GM21717 (cell line): ENCODE data around the gene EFTUD2.
"Not testable (repeated sequence)": the region's sequence is repeated elsewhere in the genome, so short reads cannot be mapped to it uniquely, and the experiment has no call there.

ENCODE experiments used
- ATAC-seq: cut with Tn5 transposase; IDR thresholded peaks from one replicate; pipeline ENCODE4 v1.9.1; 2021; ENCODE audit warnings: mild to moderate bottlenecking, moderate library complexity; ENCODE audit not compliant: unreplicated experiment

The EFTUD2 gene

DNA sequence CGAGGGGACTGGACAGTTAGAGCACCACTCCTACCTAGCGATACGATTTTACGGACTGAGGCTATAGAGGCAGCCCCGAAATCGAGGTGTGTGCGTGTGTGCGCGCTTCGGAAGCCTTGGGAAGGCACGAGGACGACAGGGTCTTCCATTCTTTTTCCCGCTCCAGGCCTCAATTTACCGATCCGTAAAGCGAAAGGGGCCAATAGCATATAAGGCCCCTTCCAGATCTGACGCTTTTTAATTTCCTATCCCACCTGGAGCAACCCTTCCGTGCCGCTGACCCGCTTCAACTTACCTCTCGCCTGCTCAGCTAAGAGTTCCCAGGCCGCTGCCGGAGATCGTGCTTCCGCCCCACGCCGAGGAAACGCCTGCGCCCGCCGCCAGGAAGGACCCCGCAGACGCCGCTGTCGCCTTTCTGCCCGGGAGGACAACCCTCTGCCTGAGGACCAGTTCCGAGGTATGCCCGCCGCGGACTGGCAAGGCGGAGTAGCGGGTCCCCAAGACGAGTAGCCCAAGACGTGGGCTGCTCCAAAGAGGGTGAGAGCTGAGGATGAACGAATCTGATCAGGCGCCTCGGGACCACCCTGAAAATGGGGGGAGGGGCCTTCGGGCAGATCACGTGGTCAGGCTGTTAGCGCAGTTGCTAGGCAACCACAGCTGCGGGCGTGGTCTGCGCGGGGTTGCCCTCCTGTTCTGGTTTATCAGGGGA is at the start of gene EFTUD2:
TSS of gene EFTUD2 (minus strand) at position 372 of the 709 bp plus-strand sequence. CDS start 4,924 bp downstream, outside the sequence.
- ATAC-seq, result peak; percentile 51

DNA sequence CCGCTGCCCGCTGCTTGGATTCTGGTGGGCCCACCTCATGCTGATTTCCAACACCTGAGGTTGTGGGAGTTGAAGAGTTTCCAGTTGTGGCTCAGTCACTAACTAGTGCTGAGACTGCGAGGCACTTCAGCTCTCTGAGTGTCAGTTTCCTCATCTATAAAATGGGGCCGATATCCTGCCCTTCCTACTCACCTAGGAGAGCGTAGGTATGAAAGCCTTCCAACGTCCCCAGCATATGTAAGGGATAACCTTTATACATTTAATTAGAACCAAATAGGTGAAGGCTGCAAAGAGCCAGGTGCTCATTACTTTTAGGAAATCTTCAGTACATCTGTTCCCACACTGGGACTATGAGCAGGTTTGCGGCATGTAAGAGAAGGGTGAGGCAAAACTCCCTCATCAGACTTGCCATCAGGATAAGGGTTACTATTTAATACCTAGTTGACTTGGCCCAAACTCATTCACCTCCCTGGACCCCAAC is 49.1 kb upstream of the EFTUD2 start:
- peak; percentile 18 for ATAC-seq

DNA sequence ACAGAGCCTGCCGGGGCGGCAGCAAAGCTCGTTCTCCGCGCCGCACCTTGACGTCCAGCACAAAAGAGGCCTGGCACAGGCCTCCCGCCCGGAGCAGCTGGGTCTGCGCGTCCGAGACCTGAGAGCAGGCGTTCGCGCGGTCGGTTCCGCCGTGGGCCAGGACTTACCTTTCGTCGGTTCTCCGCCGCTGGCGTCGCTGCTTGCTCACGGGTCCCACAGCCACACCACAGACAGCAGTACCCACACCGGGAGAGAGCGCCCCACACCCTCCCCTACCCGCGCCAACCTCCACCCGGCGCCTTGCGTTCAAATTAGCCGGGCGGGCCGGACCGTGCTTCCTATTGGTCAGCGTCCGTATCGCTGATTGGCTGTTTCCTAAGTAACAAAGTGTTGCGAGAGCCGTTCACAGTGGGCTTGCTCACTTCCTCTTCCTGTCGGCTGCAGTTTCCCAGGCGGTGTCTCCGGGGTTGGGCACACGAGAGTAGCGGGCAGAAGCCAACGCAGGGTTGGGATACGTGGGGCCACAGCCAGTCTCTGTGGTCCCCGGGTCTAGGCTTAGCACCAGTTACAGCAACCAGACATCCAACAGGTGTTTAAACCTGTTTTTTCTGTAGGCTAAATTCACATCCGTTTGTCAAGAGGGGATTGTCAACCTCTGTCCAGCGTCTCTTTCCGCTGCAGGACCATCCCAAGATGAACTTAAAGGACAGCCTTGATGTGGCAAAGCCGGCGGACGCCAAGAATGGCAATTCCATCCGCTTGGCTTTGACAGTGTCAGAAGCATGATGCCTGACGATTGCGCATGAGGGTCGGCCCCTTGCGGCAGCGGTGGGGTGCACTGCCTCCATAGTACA is 48.4 kb upstream of the EFTUD2 start, which contains the start of gene KIF18B:
TSS of gene KIF18B (minus strand) at position 313 of the 854 bp plus-strand sequence. CDS start 11,429 bp downstream, outside the sequence.
- peak; percentile 79 for ATAC-seq

DNA sequence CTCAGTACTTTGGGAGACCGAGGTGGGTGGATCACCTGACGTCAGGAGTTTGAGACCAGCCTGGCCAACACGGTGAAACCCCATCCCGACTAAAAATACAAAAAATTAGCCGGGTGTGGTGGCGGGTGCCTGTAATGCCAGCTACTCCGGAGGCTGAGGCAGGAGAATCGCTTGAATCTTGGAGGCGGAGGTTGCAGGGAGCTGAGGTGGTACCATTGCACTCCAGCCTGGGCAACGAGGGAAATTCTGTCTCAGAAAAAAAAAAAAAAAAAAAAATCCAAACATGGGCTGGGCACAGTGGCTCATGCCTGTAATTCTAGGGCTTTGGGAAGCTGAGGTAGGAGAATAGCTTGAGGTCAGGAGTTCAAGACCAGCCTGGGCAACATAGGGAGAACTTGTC is 46.4 kb upstream of the EFTUD2 start:
- ATAC-seq, result not testable (repeated sequence)

DNA sequence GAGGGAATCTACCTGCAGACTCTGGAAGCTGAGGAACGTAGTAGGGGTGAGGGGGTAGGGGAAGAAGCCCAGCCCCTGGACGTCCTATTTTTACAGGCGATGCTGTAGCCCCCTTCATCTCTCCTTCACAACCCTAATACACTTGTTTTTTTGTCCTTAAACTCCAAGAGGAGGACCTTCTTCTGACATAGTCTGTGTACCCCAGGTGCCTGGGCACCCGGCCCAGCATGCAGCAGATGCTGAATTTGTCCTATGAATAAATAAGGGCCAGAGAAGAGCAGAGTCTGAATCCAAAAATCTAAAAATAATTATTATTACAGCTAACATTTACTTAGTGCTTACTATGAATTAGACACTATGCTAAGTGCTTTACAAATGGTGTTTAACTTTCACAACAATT is 43.2 kb upstream of the EFTUD2 start:
- ATAC-seq, result no peak

DNA sequence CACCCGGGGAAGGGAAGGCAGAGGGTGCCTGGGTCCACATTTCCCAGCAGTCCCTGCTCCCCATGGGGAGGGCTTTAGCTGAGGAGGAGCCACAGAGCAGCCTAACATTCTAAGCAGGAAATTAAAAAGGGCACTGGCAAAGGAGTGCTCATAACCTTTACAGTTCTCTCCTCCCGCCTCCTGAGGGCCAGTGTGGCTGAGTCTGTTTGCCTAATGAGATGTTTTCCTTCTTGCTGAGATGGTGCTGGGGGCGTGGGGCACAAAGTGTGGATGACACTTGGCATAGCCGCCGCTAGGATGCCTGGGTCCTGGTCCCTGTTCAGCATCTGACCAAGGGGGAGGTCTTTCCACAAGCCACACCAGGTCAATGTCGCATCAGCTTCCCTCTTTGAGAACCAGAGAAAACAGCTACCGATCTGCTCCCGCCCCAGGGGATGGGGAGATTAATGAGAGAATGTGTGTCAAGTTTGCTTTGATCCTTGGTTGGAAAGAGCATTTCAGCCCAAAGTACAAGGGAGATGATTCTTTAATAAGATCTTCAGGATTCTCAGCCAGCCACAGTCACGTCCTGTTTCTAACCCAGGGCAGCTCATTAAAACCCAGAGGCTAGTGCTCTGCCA is 42.6 kb upstream of the EFTUD2 start:
- no peak for ATAC-seq

DNA sequence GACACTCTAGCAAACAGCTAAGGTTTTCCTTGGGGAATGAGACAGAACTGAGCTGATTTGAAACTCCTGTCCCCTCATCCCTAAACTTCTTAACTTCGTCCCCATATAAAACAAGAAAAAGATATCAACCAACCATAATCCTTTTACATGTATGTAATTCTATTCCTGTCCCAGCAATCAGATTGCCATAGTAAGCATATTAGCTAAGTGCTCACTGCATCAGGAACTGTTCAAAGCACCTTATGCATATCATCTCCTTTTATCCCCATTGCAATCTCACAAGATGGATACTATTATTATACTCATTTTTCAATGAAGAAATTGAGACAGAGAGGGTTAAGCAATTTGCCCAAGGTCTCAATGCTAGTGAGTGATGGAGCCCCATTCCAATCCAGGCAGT is 41.5 kb upstream of the EFTUD2 start:
- ATAC-seq, result no peak

DNA sequence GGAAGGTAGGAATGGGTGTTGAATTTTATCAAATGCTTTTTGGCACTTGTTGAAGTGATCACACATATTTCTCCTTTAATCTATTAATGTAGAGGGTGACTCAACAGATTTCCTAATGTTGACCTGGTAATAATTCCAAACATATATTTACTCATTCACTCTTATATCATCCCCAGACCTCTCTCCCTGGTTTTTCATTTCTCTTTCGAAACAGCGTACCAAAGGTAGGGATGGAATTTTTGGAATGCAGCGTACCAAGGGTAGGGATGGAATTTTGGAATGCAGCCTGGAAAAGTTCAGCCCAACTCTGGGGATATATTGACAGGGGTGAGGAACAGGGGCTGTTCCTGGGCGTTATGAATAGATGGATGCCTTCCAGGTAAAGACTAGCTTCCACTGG is 41.1 kb upstream of the EFTUD2 start:
- no peak for ATAC-seq

DNA sequence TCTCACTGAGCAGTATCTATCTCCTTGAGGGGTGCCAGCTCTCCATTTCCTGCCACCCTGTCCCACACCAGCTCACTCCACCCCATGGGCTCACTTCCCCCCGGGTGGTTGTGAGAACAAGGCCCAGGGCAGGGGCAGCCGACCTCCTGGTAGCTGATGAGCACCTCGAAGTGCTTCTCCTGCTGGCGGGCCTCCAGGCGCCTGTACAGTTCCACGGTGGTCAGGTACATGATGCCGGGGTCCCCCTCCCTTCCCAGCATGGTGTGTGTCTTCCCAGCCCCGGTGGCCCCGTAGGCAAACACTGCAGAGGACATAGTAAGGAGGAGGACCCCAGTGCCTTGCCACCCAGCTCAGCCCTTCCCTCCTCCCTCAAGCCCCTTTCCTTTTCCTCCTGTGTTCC is 35.9 kb upstream of the EFTUD2 start:
- ATAC-seq, result no peak

DNA sequence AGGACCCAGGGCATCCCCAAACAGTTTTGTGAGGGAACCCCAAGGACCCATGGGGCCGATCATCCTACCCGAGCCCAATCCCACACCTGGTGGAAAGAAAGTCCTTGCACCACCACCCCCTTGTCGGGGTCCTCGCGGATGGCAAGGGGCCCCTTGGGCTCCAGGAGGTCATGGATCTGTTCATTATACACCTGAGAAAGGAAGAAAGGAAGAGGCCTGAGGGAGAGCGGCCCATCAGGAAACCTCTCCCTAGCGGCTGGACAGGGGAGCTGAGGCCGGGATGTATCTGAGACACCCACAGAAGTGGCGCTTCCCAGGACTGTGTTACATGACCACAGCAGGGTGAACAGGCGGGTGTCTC is 35.5 kb upstream of the EFTUD2 start:
- no peak for ATAC-seq

DNA sequence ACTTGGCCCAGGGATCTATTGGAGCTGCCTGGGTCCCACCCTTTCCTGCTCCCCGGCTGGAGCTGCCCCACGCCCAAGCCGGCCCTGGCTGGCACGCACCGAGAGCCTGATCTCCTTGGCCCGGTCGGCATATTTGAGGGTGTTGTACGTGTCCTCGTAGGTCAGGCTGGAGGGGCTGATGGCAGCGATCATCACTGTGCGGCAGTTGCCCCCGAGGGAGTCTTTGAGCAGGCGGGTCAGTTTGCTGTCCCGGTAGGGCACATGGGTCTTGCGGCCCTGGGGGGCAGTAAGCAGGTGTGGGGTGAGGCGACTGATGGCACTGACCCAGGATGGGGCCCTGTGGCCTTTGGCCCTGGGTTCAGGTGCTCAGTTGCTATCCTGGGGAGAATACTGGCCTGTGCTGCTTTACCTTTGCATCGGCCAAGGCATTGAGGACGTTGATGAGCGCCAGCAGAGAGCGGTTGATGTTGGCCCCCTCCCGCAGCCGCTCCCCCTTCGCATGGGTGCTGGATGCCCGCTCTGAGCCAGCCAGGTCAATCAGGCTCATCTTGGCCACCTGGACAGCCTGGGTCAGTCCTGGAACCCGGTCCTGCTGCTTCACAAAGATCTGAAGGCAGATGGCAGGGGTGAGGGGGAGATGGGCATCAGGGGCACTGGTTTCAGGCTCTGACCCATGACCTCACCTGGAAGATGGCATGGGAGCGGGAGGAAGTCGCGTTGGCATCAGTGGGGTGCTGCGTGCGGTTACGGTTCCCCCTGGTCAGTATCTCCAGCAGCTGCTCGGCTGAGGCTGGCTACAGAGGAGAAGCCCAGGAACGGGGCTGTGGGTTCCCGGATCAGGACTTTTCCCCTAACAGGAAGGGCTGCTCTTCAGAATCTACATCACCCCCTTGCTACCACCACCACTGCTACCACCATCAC is 34.8 kb upstream of the EFTUD2 start:
- ATAC-seq, result no peak

DNA sequence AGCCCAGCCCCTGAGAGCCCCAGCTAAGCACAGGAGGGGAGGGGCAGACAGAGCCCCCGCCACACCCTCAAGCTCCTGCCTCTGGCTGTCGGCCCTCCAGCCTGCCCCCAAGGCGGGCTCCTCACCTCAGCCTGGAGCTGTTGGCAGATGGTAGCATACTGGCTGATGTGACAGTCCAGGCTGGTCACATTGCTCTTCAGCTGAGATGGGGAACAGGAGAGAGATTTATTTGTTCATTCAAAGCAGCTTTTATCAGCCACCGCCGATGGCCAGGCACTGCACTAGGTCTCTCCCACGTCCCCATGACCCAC is 33.5 kb upstream of the EFTUD2 start:
- ATAC-seq, result no peak

DNA sequence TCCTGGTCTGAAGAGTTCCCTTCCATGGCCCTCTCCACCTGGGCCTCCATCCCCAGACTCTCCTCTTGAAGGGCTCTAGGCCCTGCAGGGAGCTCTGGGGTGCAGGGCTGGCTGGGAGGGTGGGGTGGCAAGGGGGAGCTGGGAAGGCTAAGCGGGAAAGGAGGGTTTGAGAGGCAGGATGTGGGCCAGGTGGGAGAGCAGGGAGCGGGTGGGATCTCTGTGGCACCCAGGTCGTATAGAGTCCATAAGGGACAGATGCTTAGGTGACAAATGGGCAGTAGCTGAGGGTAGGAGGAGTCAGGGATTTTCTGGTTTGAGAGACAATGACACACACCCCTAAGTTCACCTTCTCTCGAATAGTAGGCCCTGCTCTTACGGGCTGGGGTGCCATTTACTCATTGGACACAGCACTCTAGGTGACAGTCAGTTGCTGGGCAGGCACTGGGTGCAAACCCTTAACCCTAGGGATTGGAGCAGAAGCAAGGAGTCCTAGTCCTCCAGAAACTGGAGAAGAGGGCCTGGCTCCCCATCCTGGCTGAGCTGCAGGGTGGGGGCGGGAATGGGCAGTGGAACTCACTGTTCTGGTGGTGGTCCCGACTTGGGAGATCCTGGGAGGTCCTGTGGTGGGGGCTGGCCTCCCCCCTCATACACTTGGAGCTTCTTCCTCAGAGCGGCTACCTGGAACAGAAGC is 33.0 kb upstream of the EFTUD2 start:
- no peak for ATAC-seq

DNA sequence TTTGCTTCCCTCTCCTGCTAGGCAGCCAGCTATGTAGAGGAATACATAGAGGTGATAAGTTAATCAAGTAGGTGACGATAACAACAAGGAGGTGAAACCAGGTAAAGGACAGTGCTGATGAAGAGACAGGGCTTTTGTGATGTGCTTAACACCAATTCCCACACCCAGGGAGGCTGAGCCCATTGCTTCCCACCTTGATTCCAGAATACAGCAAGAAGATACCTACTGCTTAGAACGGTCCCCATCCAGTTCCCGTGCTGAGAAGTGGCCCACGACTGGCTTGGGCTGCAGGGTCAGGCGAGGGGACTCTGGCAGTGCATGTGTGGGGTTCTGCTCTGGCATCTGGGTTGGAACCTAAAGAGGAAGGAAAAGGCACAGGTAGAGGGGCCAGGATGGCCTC is 32.1 kb upstream of the EFTUD2 start:
- no peak for ATAC-seq

DNA sequence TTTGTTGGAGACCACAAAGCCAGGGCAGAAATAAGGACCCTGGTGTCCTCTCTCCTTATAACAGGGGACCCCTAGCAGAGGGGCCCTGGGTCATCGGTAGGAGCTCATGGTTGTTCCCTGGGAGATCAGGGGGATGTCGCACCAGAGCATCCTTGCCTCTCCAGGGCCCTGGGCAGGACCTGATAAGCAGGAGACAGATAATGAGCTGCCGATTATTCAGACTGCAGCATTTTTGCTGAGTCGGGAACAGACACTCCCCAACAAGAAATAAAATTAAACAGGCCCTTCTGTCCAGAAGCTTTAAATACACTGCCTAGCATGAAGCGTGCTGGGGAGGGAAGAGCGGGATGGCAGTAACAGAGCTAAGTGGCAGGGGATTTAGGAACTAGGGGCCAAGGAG is 31.4 kb upstream of the EFTUD2 start:
- ATAC-seq, result no peak

DNA sequence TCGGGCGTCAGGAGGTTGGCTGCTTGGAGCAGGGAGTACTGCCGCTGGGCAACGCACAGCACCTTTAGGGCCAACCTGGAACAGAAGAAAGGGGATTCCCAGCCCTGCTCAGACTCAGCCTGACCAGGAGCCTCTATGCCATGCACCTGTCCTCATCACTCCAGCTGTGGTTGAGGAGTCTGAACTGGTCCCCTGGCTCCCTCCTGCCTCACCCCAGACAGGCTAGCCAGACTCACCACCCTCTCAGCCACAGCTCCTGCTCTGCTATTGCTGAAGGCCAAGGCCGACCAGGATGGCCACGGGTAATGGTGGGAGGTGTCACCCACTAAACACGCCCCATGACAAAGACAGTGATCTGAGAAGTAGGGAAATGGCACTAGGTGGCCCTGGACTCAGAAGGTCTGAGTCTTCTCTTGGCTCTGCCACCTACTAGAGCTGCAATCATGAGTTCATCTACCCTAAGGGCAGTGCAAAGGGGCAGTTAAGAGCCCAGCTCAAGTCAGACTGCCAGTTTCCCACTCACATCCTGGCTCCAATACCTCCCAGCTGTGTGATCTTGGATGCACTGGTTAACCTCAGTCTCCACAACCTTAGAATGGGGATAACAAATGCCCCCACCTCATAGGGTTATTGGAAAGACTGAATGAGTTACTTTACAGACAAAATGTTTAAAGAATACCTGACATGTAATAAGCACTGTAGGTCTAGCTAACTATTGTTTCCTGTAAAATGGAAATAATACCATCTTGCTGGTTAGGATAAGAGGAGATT is 29.9 kb upstream of the EFTUD2 start:
- ATAC-seq, result no peak

DNA sequence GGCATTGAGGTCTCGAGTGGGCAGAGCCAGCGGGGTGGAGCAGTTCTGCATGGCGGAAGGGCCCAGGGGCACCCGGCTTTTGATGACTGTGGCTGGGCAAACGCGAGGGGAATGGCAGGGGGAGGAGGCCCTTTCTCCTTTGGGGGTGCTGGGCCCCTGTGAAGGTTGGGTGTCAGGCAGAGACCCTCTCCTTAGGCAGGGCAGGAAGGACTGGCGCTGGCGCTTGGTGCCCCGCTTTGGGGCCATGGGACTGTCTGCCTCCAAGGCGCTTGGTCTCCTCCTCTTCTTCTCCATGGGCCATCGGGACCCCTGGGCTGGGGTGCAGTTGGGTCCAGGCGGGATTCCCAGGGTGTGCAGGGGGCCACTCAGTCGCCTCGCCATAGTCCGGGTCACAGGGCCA is 28.9 kb upstream of the EFTUD2 start:
- no peak for ATAC-seq

DNA sequence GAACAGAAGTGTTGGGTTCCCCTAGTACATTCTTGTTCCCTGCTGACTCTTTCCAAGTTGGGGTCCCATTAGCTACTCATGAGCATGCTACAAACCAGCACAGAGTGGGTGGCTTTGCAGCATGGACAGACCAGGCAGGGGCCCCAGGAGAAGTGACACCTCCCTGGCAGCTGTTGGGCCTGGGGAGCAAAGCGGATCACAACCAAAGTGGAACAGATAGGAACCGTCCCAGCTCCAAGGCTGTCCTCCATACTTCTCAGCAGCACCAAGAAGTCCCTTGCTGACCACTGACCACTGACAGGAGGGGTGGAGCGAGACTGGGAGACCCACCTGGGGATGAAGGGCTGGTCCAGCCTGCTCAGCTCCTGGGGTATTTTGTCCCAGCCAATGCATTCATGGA is 28.5 kb upstream of the EFTUD2 start:
- no peak for ATAC-seq

DNA sequence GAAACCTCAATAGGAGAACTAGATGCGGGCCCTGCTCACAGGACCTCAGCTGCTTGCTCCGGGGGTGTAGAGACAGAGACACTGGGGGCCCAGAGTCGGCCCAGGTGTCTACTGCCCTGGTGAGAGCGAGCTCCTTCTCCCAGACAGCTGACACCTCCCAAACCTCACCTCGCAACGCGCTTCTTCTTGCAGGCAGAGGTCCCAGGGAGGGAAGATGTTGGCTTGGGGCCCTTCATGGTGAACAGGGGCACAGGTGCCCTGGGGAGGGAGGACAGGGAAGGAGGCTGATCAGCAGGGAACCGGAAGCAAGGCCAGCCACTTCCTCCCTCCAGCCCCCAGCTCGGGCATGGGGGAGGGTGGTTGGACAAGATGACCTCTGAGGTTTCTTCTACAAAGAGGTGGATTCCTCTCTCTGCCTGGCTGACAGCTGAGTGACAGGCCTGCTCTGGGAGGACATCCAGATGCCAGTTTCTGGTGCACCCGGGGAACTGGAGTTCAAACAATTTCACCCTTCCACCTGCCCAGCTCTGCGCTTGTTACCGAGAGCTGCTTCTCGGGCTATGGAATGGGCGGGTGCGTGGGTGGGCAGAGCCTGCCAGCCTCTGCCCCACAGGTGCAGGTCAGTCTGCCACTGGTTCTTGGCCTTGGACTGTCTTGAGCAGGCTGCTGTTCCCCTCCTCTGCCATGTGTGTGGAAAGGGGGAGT is 27.7 kb upstream of the EFTUD2 start:
- no peak for ATAC-seq
